SK-N-SH (cell line): ENCODE data around the gene ALPK3. TPM values are rescaled to one million over a fixed set of nuclear protein-coding genes. Genes with fewer than 3 reads are reported as not detected.

Source experiments
- CTCF ChIA-PET: fragments of 300-600, 350-600 bp; formaldehyde crosslinking; extraction: SDS; loops from one replicate; lab custom pipeline; 2021; lab: Yijun Ruan, JAX
- POLR2A ChIA-PET: fragments of 350-600 bp; sonication (Branson Sonifier 250); formaldehyde crosslinking; extraction: SDS; loops from one replicate; lab custom pipeline; 2020; ENCODE audit warnings: antibody characterized with exemption, inconsistent platforms; lab: Yijun Ruan, JAX
- DNase-seq: peaks from one replicate; pipeline ENCODE4 v3.0.0; 2012
- H2AFZ ChIP-seq: fragments of 200-600 bp; sonication (generic); 2 replicates; pipeline ENCODE4 v1.8.1; 2016; ENCODE audit warnings: antibody characterized with exemption, mild to moderate bottlenecking, low read depth
- H3F3A ChIP-seq: fragments of 200-600 bp; sonication (generic); replicated peaks from 2 replicates; pipeline ENCODE3; 2016; ENCODE audit warnings: antibody characterized with exemption, mild to moderate bottlenecking; ENCODE audit not compliant: insufficient read depth
- H3K27ac ChIP-seq, 2 experiments: fragments of 200-500 bp in 1 of 2; fragments of 200-600 bp in 1 of 2; sonication (Bioruptor generic) in 1 of 2; sonication (generic), shearing (Covaris generic) in 1 of 2; 2 replicates each; pipeline versions ENCODE4 v1.5.1 to v1.6.1; 2014 to 2016; ENCODE audit warnings: low read depth in 2 of 2, inconsistent platforms in 1 of 2, low read length in 1 of 2, mild to moderate bottlenecking in 1 of 2, mixed read lengths in 1 of 2
- H3K27me3 ChIP-seq: fragments of 200-600 bp; sonication (generic), shearing (Covaris generic); 2 replicates; pipeline ENCODE4 v1.6.1; 2016; ENCODE audit warnings: mixed run types; ENCODE audit not compliant: insufficient read depth
- H3K36me3 ChIP-seq, 2 experiments: fragments of 200-500 bp in 1 of 2; fragments of 200-600 bp in 1 of 2; sonication (Bioruptor generic) in 1 of 2; sonication (generic) in 1 of 2; replicated peaks in 1 of 2; 2 replicates each; pipeline versions ENCODE3 to v1.5.1; 2014 to 2016; ENCODE audit warnings: low read length in 1 of 2, mild to moderate bottlenecking in 1 of 2; ENCODE audit not compliant: insufficient read depth in 2 of 2, control insufficient read depth in 1 of 2
- H3K4me1 ChIP-seq, 2 experiments: fragments of 200-500 bp in 1 of 2; fragments of 200-600 bp in 1 of 2; sonication (Bioruptor generic) in 1 of 2; sonication (generic), shearing (Covaris generic) in 1 of 2; 2 replicates each; pipeline versions ENCODE4 v1.5.1 to v1.6.1; 2014 to 2016; ENCODE audit warnings: low read depth in 1 of 2, low read length in 1 of 2, mixed run types in 1 of 2; ENCODE audit not compliant: insufficient read depth in 2 of 2, control insufficient read depth in 1 of 2
- H3K4me2 ChIP-seq: fragments of 200-600 bp; sonication (generic), shearing (Covaris generic); 2 replicates; pipeline ENCODE4 v1.6.1; 2017; ENCODE audit warnings: mixed run types
- H3K4me3 ChIP-seq, 2 experiments: fragments of 200-500 bp in 1 of 2; fragments of 200-600 bp in 1 of 2; sonication (Bioruptor generic) in 1 of 2; sonication (generic), shearing (Covaris generic) in 1 of 2; 2 replicates each; pipeline versions ENCODE4 v1.5.1 to v1.8.1; 2014 to 2016; ENCODE audit warnings: low read depth in 2 of 2, inconsistent platforms in 1 of 2, low read length in 1 of 2, mild to moderate bottlenecking in 1 of 2, mixed read lengths in 1 of 2, moderate library complexity in 1 of 2
- H3K79me2 ChIP-seq: fragments of 200-600 bp; sonication (generic); 2 replicates; pipeline ENCODE4 v1.8.1; 2017; ENCODE audit warnings: mild to moderate bottlenecking; ENCODE audit not compliant: insufficient read depth
- H3K9ac ChIP-seq: fragments of 200-600 bp; sonication (generic); 2 replicates; pipeline ENCODE4 v1.6.1; 2017; ENCODE audit warnings: mixed run types
- H3K9me2 ChIP-seq: fragments of 200-600 bp; sonication (generic); 2 replicates; pipeline ENCODE4 v1.6.1; 2017; ENCODE audit warnings: mixed run types
- H3K9me3 ChIP-seq: fragments of 200-600 bp; sonication (generic); 2 replicates; pipeline ENCODE4 v1.6.1; 2017; ENCODE audit warnings: mixed run types, mild to moderate bottlenecking, moderate library complexity
- H4K20me1 ChIP-seq: fragments of 200-600 bp; sonication (generic); 2 replicates; pipeline ENCODE4 v1.6.1; 2017; ENCODE audit warnings: mild to moderate bottlenecking, mixed run types; ENCODE audit not compliant: insufficient read depth
- FOXJ3 ChIP-seq: sonication (generic); formaldehyde crosslinking; IDR thresholded peaks from 2 replicates; pipeline ENCODE4 v1.5.1; 2020; ENCODE audit warnings: mild to moderate bottlenecking, missing genetic modification reagents
- GATA2 ChIP-seq: sonication (generic); formaldehyde crosslinking; IDR thresholded peaks from 2 replicates; pipeline ENCODE4 v1.5.0; 2020; ENCODE audit warnings: mild to moderate bottlenecking, missing genetic modification reagents
- MAX ChIP-seq: IDR thresholded peaks from 2 replicates; pipeline ENCODE4 v1.4.0; 2012; ENCODE audit warnings: low read depth
- MEF2A ChIP-seq: IDR thresholded peaks from 2 replicates; pipeline ENCODE4 v1.4.0; 2012; ENCODE audit warnings: low read depth, borderline replicate concordance
- NFIC ChIP-seq: IDR thresholded peaks from 2 replicates; pipeline ENCODE4 v1.4.0; 2012; ENCODE audit warnings: borderline replicate concordance
- PBX3 ChIP-seq: IDR thresholded peaks from 2 replicates; pipeline ENCODE4; 2012
- POLR2AphosphoS5 ChIP-seq: IDR thresholded peaks from 2 replicates; pipeline ENCODE4 v1.6.1; 2012; ENCODE audit warnings: low read depth, low read length
- RAD21 ChIP-seq: IDR thresholded peaks from 2 replicates; pipeline ENCODE4 v1.6.1; 2012; ENCODE audit warnings: mild to moderate bottlenecking, low read length
- RCOR1 ChIP-seq: fragments of 150-350 bp; IDR thresholded peaks from 2 replicates; pipeline ENCODE4 v1.6.1; 2017; ENCODE audit warnings: antibody characterized with exemption, low read length
- SMC3 ChIP-seq: IDR thresholded peaks from 2 replicates; pipeline ENCODE4 v1.6.1; 2012; ENCODE audit warnings: low read depth, low read length, improper control_type of control experiment
- TEAD4 ChIP-seq: IDR thresholded peaks from 2 replicates; pipeline ENCODE4 v1.4.0; 2012; ENCODE audit warnings: mild to moderate bottlenecking, borderline replicate concordance; ENCODE audit not compliant: insufficient read depth
- WGBS: methylation state at CpG from one replicate; pipeline ENCODE4 v1.1.6; 2017; ENCODE audit warnings: low lambda C conversion rate; 5-methylcytosine and 5-hydroxymethylcytosine counted together
- polyA plus RNA-seq, 3 experiments: library from polyadenylated mRNA; depleted of rRNA; stranded (reverse); fragments of >200 nt; gene quantifications; 2 replicates each; pipeline ENCODE4 v1.2.3, GENCODE V29; 2012
- TF ChIP-seq, protein P1 (sequence below): fragments of 150-350 bp; IDR thresholded peaks from 2 replicates; pipeline ENCODE4 v1.6.1; 2017; ENCODE audit warnings: antibody characterized with exemption, low read length, low read depth, borderline replicate concordance
- TF ChIP-seq, protein P2 (sequence below): IDR thresholded peaks from 2 replicates; pipeline ENCODE4 v1.6.1; 2012; ENCODE audit warnings: mild to moderate bottlenecking, low read depth, low read length, moderate library complexity
- TF ChIP-seq, protein P3 (sequence below): IDR thresholded peaks from 2 replicates; pipeline ENCODE4 v1.4.0; 2012; ENCODE audit warnings: low read depth, borderline replicate concordance

ALPK3 gene
- polyA plus RNA-seq, 1 of the 3 experiments (the other 2 are of a cell fraction) = 0.16 TPM

DNA sequence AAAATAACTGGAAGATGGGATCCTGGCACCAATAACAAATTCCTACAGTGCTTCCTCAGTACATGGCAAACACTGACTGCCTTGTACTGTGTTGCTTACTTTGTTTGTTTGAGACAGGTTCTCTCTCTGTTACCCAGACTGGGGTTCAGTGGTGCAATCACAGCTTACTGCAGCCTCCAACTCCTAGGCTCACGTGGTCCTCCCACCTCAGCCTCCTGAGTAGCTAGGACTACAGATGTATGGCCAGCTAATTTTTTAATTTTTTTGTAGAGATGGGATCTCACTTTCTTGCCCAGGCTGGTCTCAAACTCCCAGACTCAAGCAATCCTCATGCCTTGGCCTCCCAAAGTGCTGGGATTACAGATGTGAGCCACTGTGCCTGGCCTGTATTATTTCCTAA, 3.7 kb upstream of the ALPK3 start:
- WGBS = 87% methylated on average over 1 of the region's 1 CpG
- H3K27me3 ChIP-seq = no peaks in the 10 kb centered on the region
- no peak for DNase-seq
- H2AFZ ChIP-seq = no peak overlapping the region
- ChIA-PET POLR2A (no interaction called here), CTCF (interaction anchor here (0.6 kb wide), 1 partner anchor 283 kb away, joined by 3 read pairs; no protein-coding TSS in a partner anchor)
- H3K79me2 ChIP-seq = no peaks in the 10 kb centered on the region
- peaks cover 4 to 10% of the 10 kb centered on the region in 2 experiments; a peak in 1 of 4 replicates for H3K4me1 ChIP-seq
- H3K4me2 ChIP-seq = no peak overlapping the region
- H3F3A ChIP-seq = no peaks in the 10 kb centered on the region
- TF ChIP-seq SMC3 (no peak), RCOR1 (no peak), GATA2 (CRISPR knock-in tag) (no peak), POLR2AphosphoS5 (no peak), NFIC (no peak), MEF2A (no peak)
- TF ChIP-seq, protein P1, sequence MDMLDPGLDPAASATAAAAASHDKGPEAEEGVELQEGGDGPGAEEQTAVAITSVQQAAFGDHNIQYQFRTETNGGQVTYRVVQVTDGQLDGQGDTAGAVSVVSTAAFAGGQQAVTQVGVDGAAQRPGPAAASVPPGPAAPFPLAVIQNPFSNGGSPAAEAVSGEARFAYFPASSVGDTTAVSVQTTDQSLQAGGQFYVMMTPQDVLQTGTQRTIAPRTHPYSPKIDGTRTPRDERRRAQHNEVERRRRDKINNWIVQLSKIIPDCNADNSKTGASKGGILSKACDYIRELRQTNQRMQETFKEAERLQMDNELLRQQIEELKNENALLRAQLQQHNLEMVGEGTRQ = no peak
- TF ChIP-seq, protein P2, sequence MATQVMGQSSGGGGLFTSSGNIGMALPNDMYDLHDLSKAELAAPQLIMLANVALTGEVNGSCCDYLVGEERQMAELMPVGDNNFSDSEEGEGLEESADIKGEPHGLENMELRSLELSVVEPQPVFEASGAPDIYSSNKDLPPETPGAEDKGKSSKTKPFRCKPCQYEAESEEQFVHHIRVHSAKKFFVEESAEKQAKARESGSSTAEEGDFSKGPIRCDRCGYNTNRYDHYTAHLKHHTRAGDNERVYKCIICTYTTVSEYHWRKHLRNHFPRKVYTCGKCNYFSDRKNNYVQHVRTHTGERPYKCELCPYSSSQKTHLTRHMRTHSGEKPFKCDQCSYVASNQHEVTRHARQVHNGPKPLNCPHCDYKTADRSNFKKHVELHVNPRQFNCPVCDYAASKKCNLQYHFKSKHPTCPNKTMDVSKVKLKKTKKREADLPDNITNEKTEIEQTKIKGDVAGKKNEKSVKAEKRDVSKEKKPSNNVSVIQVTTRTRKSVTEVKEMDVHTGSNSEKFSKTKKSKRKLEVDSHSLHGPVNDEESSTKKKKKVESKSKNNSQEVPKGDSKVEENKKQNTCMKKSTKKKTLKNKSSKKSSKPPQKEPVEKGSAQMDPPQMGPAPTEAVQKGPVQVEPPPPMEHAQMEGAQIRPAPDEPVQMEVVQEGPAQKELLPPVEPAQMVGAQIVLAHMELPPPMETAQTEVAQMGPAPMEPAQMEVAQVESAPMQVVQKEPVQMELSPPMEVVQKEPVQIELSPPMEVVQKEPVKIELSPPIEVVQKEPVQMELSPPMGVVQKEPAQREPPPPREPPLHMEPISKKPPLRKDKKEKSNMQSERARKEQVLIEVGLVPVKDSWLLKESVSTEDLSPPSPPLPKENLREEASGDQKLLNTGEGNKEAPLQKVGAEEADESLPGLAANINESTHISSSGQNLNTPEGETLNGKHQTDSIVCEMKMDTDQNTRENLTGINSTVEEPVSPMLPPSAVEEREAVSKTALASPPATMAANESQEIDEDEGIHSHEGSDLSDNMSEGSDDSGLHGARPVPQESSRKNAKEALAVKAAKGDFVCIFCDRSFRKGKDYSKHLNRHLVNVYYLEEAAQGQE = no peak
- TF ChIP-seq, protein P3, sequence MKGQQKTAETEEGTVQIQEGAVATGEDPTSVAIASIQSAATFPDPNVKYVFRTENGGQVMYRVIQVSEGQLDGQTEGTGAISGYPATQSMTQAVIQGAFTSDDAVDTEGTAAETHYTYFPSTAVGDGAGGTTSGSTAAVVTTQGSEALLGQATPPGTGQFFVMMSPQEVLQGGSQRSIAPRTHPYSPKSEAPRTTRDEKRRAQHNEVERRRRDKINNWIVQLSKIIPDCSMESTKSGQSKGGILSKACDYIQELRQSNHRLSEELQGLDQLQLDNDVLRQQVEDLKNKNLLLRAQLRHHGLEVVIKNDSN = no peak
- H3K4me3 ChIP-seq = no peak overlapping the region
- H3K36me3 ChIP-seq = peaks cover 0 to 5% of the 10 kb centered on the region in 2 experiments
- no peaks in the 10 kb centered on the region for H3K9me2 ChIP-seq
- H3K9me3 ChIP-seq = no peaks in the 10 kb centered on the region
- H3K9ac ChIP-seq = no peak overlapping the region
- H4K20me1 ChIP-seq = no peaks in the 10 kb centered on the region
- H3K27ac ChIP-seq = no peak overlapping the region

- H3K36me3 ChIP-seq = peaks cover 0 to under 1% of the 10 kb centered on the region in 2 experiments
- H2AFZ ChIP-seq = no peak overlapping the region
- H3K4me1 ChIP-seq = peaks cover 5 to 14% of the 10 kb centered on the region in 2 experiments; a peak in 1 of 4 replicates
- 71% methylated on average over 1 of the region's 1 CpG for WGBS
- no peaks in the 10 kb centered on the region for H3F3A ChIP-seq
- no peak overlapping the region for H3K27ac ChIP-seq
- no peak overlapping the region for H3K4me3 ChIP-seq
- no peaks in the 10 kb centered on the region for H3K79me2 ChIP-seq
- no peaks in the 10 kb centered on the region for H3K9me2 ChIP-seq
- CTCF ChIA-PET = interaction anchor here (0.6 kb wide), 1 partner anchor 282 kb away, joined by 3 read pairs; no protein-coding TSS in a partner anchor
- H4K20me1 ChIP-seq = no peaks in the 10 kb centered on the region
- H3K27me3 ChIP-seq = no peaks in the 10 kb centered on the region
- no peak overlapping the region for H3K9ac ChIP-seq
- no peaks in the 10 kb centered on the region for H3K9me3 ChIP-seq
- POLR2A ChIA-PET = no interaction called here
- no peak overlapping the region for H3K4me2 ChIP-seq
- no peak for DNase-seq
- TF ChIP-seq, protein P1 = no peak
- TF ChIP-seq TEAD4 (no peak), MAX (no peak), PBX3 (no peak), FOXJ3 (no peak), RAD21 (no peak)
Measured at GRCh38 chr15:84813931-84814330, 3.2 kb upstream of the ALPK3 start.
